Measurements from ENCODE around the gene SYT1.

The SYT1 gene

DNA sequence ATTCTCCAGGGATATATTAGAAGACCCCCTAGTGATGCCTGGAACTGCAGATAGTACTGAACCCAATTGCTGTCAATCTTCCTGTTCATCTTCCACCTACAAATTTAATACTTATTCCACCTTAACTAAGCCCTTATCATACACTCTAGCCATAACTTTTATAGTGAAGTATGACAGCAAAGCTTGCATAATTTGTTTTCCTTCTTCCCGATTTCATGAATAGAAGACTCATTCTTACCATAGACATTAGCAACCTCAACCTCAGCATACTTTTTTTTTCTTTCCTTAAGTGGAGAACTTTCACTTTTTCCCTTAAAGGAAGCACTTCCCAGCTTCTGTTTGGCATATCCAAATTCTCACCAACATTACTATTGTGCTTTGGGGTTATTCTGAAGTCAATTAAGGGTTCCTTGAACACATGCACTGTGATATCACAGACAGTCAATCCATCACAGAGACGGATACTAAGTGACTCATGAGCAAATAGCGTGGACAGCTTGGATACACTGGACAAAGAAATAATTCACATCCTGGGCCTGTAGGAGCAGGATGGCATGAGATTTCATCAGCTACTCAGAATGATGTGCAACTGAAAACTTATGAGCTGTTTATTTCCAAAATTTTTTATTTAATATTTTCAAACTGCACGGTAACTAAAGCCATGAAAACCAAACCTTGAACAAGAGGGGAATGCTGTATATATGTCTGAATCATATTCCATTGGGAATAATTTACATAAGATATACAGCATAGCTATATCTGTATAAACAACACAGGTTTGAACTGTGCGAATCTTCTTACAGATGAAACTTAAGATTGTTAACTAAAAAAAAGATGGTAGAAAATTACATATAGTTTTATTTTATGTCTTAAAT is 63.9 kb downstream of the SYT1 start:
- no peak for TF ChIP-seq REST (IDR thresholded peaks at IDR 0.05; ENCODE audit: insufficient read depth in 1 of 2, low read depth in 2 of 2, low read length in 2 of 2)
- TF ChIP-seq SIN3A (IDR thresholded peaks at IDR 0.05; ENCODE audit: borderline replicate concordance, insufficient read depth, low read length): no peak
- no peak for TF ChIP-seq TAF1 (IDR thresholded peaks at IDR 0.05; ENCODE audit: borderline replicate concordance, insufficient read depth, low read length)
- no peak for TF ChIP-seq POLR2AphosphoS5 (IDR thresholded peaks at IDR 0.05; ENCODE audit: low read depth, low read length)
- no peak for TF ChIP-seq FOXP2 (optimal IDR thresholded peaks at IDR 0.05; ENCODE audit: borderline replicate concordance, extremely low read depth, extremely low read length, insufficient read depth)

DNA sequence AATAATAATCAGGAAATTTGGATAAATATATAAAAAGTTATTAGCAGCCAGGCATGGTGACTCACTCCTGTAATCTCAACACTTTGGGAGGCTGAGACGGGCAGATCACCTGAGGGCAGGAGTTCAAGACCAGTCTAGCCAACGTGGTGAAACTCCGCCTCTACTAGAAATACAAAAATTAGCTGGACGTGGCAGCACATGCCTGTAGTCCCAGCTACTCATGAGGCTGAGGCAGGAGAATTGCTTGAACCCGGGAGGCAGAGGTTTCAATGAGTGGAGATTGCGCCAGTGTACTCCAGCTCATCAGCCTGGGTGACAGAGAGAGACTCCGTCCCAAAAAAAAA is 64.5 kb downstream of the SYT1 start:
- TF ChIP-seq REST (IDR thresholded peaks at IDR 0.05; ENCODE audit: insufficient read depth in 1 of 2, low read depth in 2 of 2, low read length in 2 of 2): no peak
- TF ChIP-seq SIN3A (IDR thresholded peaks at IDR 0.05; ENCODE audit: borderline replicate concordance, insufficient read depth, low read length): no peak
- no peak for TF ChIP-seq FOXP2 (optimal IDR thresholded peaks at IDR 0.05; ENCODE audit: borderline replicate concordance, extremely low read depth, extremely low read length, insufficient read depth)
- TF ChIP-seq POLR2AphosphoS5 (IDR thresholded peaks at IDR 0.05; ENCODE audit: low read depth, low read length): no peak
- no peak for TF ChIP-seq TAF1 (IDR thresholded peaks at IDR 0.05; ENCODE audit: borderline replicate concordance, insufficient read depth, low read length)

- no peak for TF ChIP-seq TAF1 (IDR thresholded peaks at IDR 0.05; ENCODE audit: borderline replicate concordance, insufficient read depth, low read length)
Measured at GRCh38 chr12:78931466-78931990, 67.0 kb downstream of the SYT1 start.

GRCh38 chr12:78933014-78933413 is 68.4 kb downstream of the SYT1 start:
- no peak for TF ChIP-seq TAF1 (IDR thresholded peaks at IDR 0.05; ENCODE audit: borderline replicate concordance, insufficient read depth, low read length)
- no peak for TF ChIP-seq REST (IDR thresholded peaks at IDR 0.05; ENCODE audit: insufficient read depth in 1 of 2, low read depth in 2 of 2, low read length in 2 of 2)
- no peak for TF ChIP-seq POLR2AphosphoS5 (IDR thresholded peaks at IDR 0.05; ENCODE audit: low read depth, low read length)
- TF ChIP-seq SIN3A (IDR thresholded peaks at IDR 0.05; ENCODE audit: borderline replicate concordance, insufficient read depth, low read length): no peak
- no peak for TF ChIP-seq FOXP2 (optimal IDR thresholded peaks at IDR 0.05; ENCODE audit: borderline replicate concordance, extremely low read depth, extremely low read length, insufficient read depth)

GRCh38 chr12:78938341-78939084 is 73.9 kb downstream of the SYT1 start:
- TF ChIP-seq REST (IDR thresholded peaks at IDR 0.05; ENCODE audit: insufficient read depth in 1 of 2, low read depth in 2 of 2, low read length in 2 of 2) (no peak), TAF1 (IDR thresholded peaks at IDR 0.05; ENCODE audit: borderline replicate concordance, insufficient read depth, low read length) (no peak), POLR2AphosphoS5 (IDR thresholded peaks at IDR 0.05; ENCODE audit: low read depth, low read length) (no peak), FOXP2 (optimal IDR thresholded peaks at IDR 0.05; ENCODE audit: borderline replicate concordance, extremely low read depth, extremely low read length, insufficient read depth) (no peak), SIN3A (IDR thresholded peaks at IDR 0.05; ENCODE audit: borderline replicate concordance, insufficient read depth, low read length) (no peak)
